Chondrocyte (in vitro differentiated cells): ENCODE measurements around the gene FAHD1. TPM values are rescaled to one million over a fixed set of nuclear protein-coding genes. Genes with fewer than 3 reads are reported as not detected.

Experiments used
- DNase-seq: peaks from one replicate; pipeline ENCODE4 v3.0.0; 2021; ENCODE audit warnings: mixed read lengths, low spot score
- H3K27ac Mint-ChIP-seq: one replicate; pipeline ENCODE4 v1.8.0; 2021; ENCODE audit warnings: mild to moderate bottlenecking, moderate library complexity, mixed read lengths; ENCODE audit not compliant: unreplicated experiment
- H3K27me3 Mint-ChIP-seq: 2 replicates; pipeline ENCODE4 v1.8.0; 2021; ENCODE audit warnings: low read depth, mixed read lengths
- H3K36me3 Mint-ChIP-seq: 2 replicates; pipeline ENCODE4 v1.8.0; 2021; ENCODE audit warnings: low read depth, mixed read lengths
- H3K4me1 Mint-ChIP-seq: 2 replicates; pipeline ENCODE4 v1.8.0; 2021; ENCODE audit warnings: low read depth, mild to moderate bottlenecking, mixed read lengths
- H3K4me3 Mint-ChIP-seq: one replicate; pipeline ENCODE4 v1.8.0; 2021; ENCODE audit warnings: mild to moderate bottlenecking, moderate library complexity, mixed read lengths; ENCODE audit not compliant: unreplicated experiment
- H3K9me3 Mint-ChIP-seq: 2 replicates; pipeline ENCODE4 v1.8.0; 2021; ENCODE audit warnings: low read depth, mixed read lengths
- CTCF ChIP-seq: fragments of 200-600 bp; sonication (generic); IDR thresholded peaks from 2 replicates; pipeline ENCODE4 v1.5.0; 2021; ENCODE audit warnings: antibody characterized with exemption, mild to moderate bottlenecking, moderate library complexity
- total RNA-seq: library from RNA; stranded (reverse); gene quantifications from 3 replicates; pipeline ENCODE4 v1.2.1, GENCODE V29; 2021

FAHD1 gene
- total RNA-seq, 1 donor from 2014 or later, result 27.1 TPM

- no peak overlapping the region for H3K4me3 Mint-ChIP-seq
- TF ChIP-seq CTCF, result no peak
- no peaks in the 10 kb centered on the region for H3K9me3 Mint-ChIP-seq
- DNase-seq, result no peak
- no peak overlapping the region for H3K27ac Mint-ChIP-seq
- peaks cover 2% of the 10 kb centered on the region for H3K36me3 Mint-ChIP-seq
- H3K27me3 Mint-ChIP-seq, result no peaks in the 10 kb centered on the region
- no peaks in the 10 kb centered on the region for H3K4me1 Mint-ChIP-seq
Measured at GRCh38 chr16:1790261-1790610, 36.8 kb upstream of the FAHD1 start.

GRCh38 chr16:1790611-1791255 is 36.3 kb upstream of the FAHD1 start:
- DNase-seq, result no peak
- no peak overlapping the region for H3K27ac Mint-ChIP-seq
- H3K9me3 Mint-ChIP-seq, result no peaks in the 10 kb centered on the region
- no peak overlapping the region for H3K4me3 Mint-ChIP-seq
- H3K36me3 Mint-ChIP-seq, result peaks cover 2% of the 10 kb centered on the region
- H3K27me3 Mint-ChIP-seq, result no peaks in the 10 kb centered on the region
- TF ChIP-seq CTCF, result no peak
- no peaks in the 10 kb centered on the region for H3K4me1 Mint-ChIP-seq

GRCh38 chr16:1791256-1791942 is 35.6 kb upstream of the FAHD1 start:
- H3K27me3 Mint-ChIP-seq, result no peaks in the 10 kb centered on the region
- TF ChIP-seq CTCF, result no peak
- H3K4me3 Mint-ChIP-seq, result no peak overlapping the region
- no peak for DNase-seq
- no peak overlapping the region for H3K27ac Mint-ChIP-seq
- no peaks in the 10 kb centered on the region for H3K9me3 Mint-ChIP-seq
- peaks cover 2% of the 10 kb centered on the region for H3K36me3 Mint-ChIP-seq
- H3K4me1 Mint-ChIP-seq, result no peaks in the 10 kb centered on the region

GRCh38 chr16:1791943-1792812 is 34.8 kb upstream of the FAHD1 start:
- H3K36me3 Mint-ChIP-seq, result peaks cover 2% of the 10 kb centered on the region
- H3K4me3 Mint-ChIP-seq, result no peak overlapping the region
- no peak for TF ChIP-seq CTCF
- peak; percentile 93 for DNase-seq
- H3K4me1 Mint-ChIP-seq, result no peaks in the 10 kb centered on the region
- no peak overlapping the region for H3K27ac Mint-ChIP-seq
- no peaks in the 10 kb centered on the region for H3K27me3 Mint-ChIP-seq
- peaks cover 2% of the 10 kb centered on the region for H3K9me3 Mint-ChIP-seq

- Mint-ChIP-seq H3K4me1 (no peaks in the 10 kb centered on the region), H3K27me3 (no peaks in the 10 kb centered on the region), H3K4me3 (no peak overlapping the region), H3K36me3 (peaks cover 4% of the 10 kb centered on the region), H3K27ac (no peak overlapping the region), H3K9me3 (peaks cover 7% of the 10 kb centered on the region)
- DNase-seq, result peak; percentile 93
- TF ChIP-seq CTCF, result no peak
Measured at GRCh38 chr16:1792836-1793577, 34.0 kb upstream of the FAHD1 start.
